ENCODE measurements around the gene SEC14L1. TPM values are rescaled to one million over a fixed set of nuclear protein-coding genes. Genes with fewer than 3 reads are reported as not detected.
A peak's percentile ranks its signal among the peaks of the same experiment; 100 is the strongest.

The SEC14L1 gene
- total and polyA plus RNA-seq, 4 donors: 17.2 to 99.8 (median 49.2) TPM

DNA sequence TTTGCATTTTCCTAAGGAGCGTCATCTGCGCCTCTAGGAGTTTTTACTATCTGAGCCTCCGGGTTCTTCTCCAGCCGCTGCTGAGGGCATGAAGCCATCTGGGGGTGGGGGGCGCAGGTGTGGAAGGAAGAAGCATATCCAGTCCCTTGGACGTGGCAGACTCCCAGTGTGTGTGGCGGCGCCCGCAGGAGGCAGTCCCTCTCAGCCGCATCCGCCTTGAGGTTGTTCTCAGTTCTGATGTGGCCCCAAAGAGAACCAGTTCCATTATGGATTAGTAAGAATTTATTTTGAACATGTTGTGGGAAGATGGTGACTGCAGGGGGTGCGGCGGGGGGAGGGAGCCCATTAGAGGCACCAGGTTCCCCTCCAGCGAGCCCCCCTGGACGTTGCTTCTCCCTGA, 100.2 kb downstream of the SEC14L1 start:
- Histone ChIP-seq H3K4me3 (ENCODE audit: low read length in 2 of 2) (no peak overlapping the region), H3K4me1 (ENCODE audit: control insufficient read depth in 1 of 2, insufficient read depth in 2 of 2, low read length in 2 of 2) (no peaks in the 10 kb centered on the region), H3K27ac (ENCODE audit: low read depth in 1 of 2, low read length in 2 of 2) (no peak overlapping the region), H3K9me3 (ENCODE audit: control insufficient read depth, low read length) (no peaks in the 10 kb centered on the region), H3K36me3 (ENCODE audit: control insufficient read depth in 1 of 2, insufficient read depth in 2 of 2, low read length in 1 of 2) (no peaks in the 10 kb centered on the region), H3K27me3 (ENCODE audit: control insufficient read depth in 1 of 2, insufficient read depth in 2 of 2, low read length in 1 of 2) (no peaks in the 10 kb centered on the region)
- 96 to 97% methylated on average over 15 of the region's 15 CpGs for WGBS, 2 donors
- intact Hi-C loops (cut with DNase I): no loop called here
- DNase-seq (no peak), ATAC-seq (ENCODE audit: low FRiP score) (no peak)

DNA sequence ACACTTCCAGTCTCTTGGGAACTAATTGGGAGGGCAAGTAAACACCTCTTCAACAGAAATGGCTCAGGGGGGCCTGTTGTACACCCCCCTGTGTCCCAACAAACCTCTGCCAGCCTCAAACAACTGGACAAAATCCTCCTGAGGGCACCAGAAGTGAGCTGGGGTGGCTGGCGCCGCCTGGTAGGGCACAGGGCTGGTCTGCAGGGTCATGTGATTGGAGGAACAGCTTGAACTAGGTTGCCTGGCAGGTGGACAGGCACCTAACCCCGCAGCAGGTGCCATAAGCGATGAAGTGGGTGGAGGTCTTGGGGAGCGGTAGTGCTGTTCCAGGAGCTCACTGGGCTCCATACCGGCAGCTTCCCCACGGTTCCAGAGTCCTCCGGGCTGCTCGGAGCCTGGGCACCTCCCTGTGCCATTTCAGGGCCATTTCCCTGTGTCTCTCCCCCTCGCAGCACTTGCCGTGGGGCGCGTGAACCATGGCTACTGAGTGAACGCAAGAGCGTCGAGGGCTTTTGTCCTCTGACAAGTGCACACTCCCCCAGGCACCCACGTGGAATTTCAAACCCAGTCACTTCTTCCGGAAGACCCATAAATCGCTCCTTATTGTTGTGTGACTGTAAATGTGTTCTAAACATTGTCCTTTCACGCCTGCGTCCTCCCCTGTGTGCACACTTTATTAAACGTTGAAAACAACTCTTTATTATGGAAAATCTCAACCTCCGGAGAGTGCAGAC, 101.5 kb downstream of the SEC14L1 start:
- intact Hi-C loops (cut with DNase I): no loop called here
- DNase-seq (no peak), ATAC-seq (ENCODE audit: low FRiP score) (no peak)
- no peaks in the 10 kb centered on the region for H3K36me3 ChIP-seq (ENCODE audit: control insufficient read depth in 1 of 2, insufficient read depth in 2 of 2, low read length in 1 of 2)
- H3K27me3 ChIP-seq (ENCODE audit: control insufficient read depth in 1 of 2, insufficient read depth in 2 of 2, low read length in 1 of 2): no peaks in the 10 kb centered on the region
- no peak overlapping the region for H3K4me3 ChIP-seq (ENCODE audit: low read length in 2 of 2)
- WGBS, 2 donors: 70 to 72% methylated on average over 23 of the region's 23 CpGs
- no peak overlapping the region for H3K27ac ChIP-seq (ENCODE audit: low read depth in 1 of 2, low read length in 2 of 2)
- H3K4me1 ChIP-seq (ENCODE audit: control insufficient read depth in 1 of 2, insufficient read depth in 2 of 2, low read length in 2 of 2): no peaks in the 10 kb centered on the region
- H3K9me3 ChIP-seq (ENCODE audit: control insufficient read depth, low read length): no peaks in the 10 kb centered on the region

- DNase-seq (no peak), ATAC-seq (ENCODE audit: low FRiP score) (no peak)
- intact Hi-C loops (cut with DNase I): loop anchor here in 1 of 2 donors (5.0 kb wide), 2 partner anchors 103 to 383 kb away; partner anchors contain the start of gene SEC14L1
- H3K9me3 ChIP-seq (ENCODE audit: control insufficient read depth, low read length): no peaks in the 10 kb centered on the region
- no peak overlapping the region for H3K27ac ChIP-seq (ENCODE audit: low read depth in 1 of 2, low read length in 2 of 2)
- no peaks in the 10 kb centered on the region for H3K27me3 ChIP-seq (ENCODE audit: control insufficient read depth in 1 of 2, insufficient read depth in 2 of 2, low read length in 1 of 2)
- WGBS, 2 donors: 79 to 85% methylated on average over 18 of the region's 18 CpGs
- H3K36me3 ChIP-seq (ENCODE audit: control insufficient read depth in 1 of 2, insufficient read depth in 2 of 2, low read length in 1 of 2): no peaks in the 10 kb centered on the region
- no peak overlapping the region for H3K4me3 ChIP-seq (ENCODE audit: low read length in 2 of 2)
- H3K4me1 ChIP-seq (ENCODE audit: control insufficient read depth in 1 of 2, insufficient read depth in 2 of 2, low read length in 2 of 2): no peaks in the 10 kb centered on the region
Measured at GRCh38 chr17:77245162-77245926, 104.6 kb downstream of the SEC14L1 start.

DNA sequence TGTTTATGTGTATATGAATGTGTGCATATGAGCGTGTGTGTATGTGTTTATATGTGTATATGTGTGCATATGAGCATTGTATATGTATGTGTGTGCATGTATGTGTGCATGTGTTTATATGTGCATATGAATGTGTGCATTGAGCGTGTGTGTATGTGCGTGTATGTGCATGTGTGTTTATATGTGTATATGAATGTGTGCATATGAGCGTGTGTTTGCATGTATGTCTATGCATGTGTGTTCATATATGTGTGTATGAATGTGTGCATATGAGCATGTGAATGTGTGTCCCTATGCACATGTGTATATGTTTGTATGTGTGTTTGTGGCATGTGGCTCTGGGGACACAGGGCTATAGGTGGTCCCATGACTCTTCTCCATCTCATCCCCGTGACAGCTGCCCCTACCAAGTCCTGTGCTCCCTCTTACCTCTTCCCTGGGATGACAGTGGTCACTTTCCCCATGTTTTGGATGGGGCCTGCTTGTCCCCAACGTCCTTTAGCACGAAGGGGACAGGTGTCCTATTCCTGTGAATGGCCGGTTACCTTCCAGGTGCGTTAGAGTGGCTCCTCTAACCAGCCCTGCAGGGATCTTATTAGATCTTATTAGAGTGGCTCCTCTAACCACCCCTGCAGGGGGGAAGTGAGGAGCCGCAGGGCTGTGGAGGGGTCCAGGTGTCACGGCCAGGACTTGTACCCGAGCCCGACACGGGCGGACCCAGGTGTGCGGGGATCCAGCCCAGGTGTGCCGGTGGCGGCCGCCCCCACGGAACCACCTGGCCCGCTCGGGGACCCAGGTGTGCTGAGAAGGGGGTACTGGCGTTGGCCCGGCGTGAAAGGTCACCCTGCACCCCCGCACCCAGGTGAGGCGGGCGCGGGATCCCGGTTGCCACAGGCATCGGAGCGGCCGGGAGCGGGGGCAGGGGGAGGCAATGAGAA, 105.6 kb downstream of the SEC14L1 start:
- Histone ChIP-seq H3K9me3 (ENCODE audit: control insufficient read depth, low read length) (no peaks in the 10 kb centered on the region), H3K36me3 (ENCODE audit: control insufficient read depth in 1 of 2, insufficient read depth in 2 of 2, low read length in 1 of 2) (no peaks in the 10 kb centered on the region), H3K27ac (ENCODE audit: low read depth in 1 of 2, low read length in 2 of 2) (no peak overlapping the region), H3K4me3 (ENCODE audit: low read length in 2 of 2) (peak overlapping the region; percentile 15 to 35), H3K4me1 (ENCODE audit: control insufficient read depth in 1 of 2, insufficient read depth in 2 of 2, low read length in 2 of 2) (no peaks in the 10 kb centered on the region), H3K27me3 (ENCODE audit: control insufficient read depth in 1 of 2, insufficient read depth in 2 of 2, low read length in 1 of 2) (no peaks in the 10 kb centered on the region)
- intact Hi-C loops (cut with DNase I): loop anchor here (1.0 to 5.0 kb wide), 4 partner anchors 104 to 384 kb away; partner anchors contain the start of gene SEC14L1 (in 1 of the 2)
- DNase-seq: no peak
- peak; percentile 16 for ATAC-seq (ENCODE audit: low FRiP score)
- WGBS, 2 donors: 22 to 29% methylated on average over 21 to 34 of the region's 34 CpGs

GRCh38 chr17:77247048-77247541, 106.3 kb downstream of the SEC14L1 start:
- Histone ChIP-seq H3K27me3 (ENCODE audit: control insufficient read depth in 1 of 2, insufficient read depth in 2 of 2, low read length in 1 of 2) (no peaks in the 10 kb centered on the region), H3K27ac (ENCODE audit: low read depth in 1 of 2, low read length in 2 of 2) (no peak overlapping the region), H3K9me3 (ENCODE audit: control insufficient read depth, low read length) (no peaks in the 10 kb centered on the region), H3K4me3 (ENCODE audit: low read length in 2 of 2) (peak overlapping the region; percentile 15 to 35), H3K4me1 (ENCODE audit: control insufficient read depth in 1 of 2, insufficient read depth in 2 of 2, low read length in 2 of 2) (no peaks in the 10 kb centered on the region), H3K36me3 (ENCODE audit: control insufficient read depth in 1 of 2, insufficient read depth in 2 of 2, low read length in 1 of 2) (no peaks in the 10 kb centered on the region)
- DNase-seq: peak; percentile 91 to 96
- intact Hi-C loops (cut with DNase I): loop anchor here (1.0 to 5.0 kb wide), 4 partner anchors 105 to 385 kb away; partner anchors contain the start of gene SEC14L1 (in 1 of the 2)
- peak; percentile 94 for ATAC-seq (ENCODE audit: low FRiP score)
- 1% methylated on average over 36 to 51 of the region's 51 CpGs for WGBS, 2 donors

DNA sequence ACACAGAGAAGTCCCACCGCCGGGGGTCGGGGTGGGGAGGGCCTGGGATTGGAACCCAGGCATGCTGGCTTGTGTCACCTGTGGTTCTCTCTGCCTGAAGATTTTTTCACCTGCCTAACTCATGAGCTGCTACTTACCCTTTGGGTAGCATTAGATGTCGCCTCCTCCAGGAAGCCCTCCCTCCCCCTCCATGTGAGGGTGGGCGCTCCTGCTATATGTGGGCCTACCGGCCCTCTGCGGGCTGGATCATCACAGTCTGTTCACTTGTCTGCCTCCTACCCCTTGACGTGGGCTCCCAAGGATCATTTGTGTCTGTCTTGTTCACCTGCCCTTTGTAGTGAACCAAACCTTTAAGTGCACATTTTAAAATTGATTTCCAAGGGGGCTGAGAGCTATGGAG, 106.8 kb downstream of the SEC14L1 start:
- Histone ChIP-seq H3K36me3 (ENCODE audit: control insufficient read depth in 1 of 2, insufficient read depth in 2 of 2, low read length in 1 of 2) (no peaks in the 10 kb centered on the region), H3K4me3 (ENCODE audit: low read length in 2 of 2) (no peak overlapping the region), H3K4me1 (ENCODE audit: control insufficient read depth in 1 of 2, insufficient read depth in 2 of 2, low read length in 2 of 2) (no peaks in the 10 kb centered on the region), H3K9me3 (ENCODE audit: control insufficient read depth, low read length) (no peaks in the 10 kb centered on the region), H3K27me3 (ENCODE audit: control insufficient read depth in 1 of 2, insufficient read depth in 2 of 2, low read length in 1 of 2) (no peaks in the 10 kb centered on the region), H3K27ac (ENCODE audit: low read depth in 1 of 2, low read length in 2 of 2) (no peak overlapping the region)
- intact Hi-C loops (cut with DNase I): loop anchor here (1.0 to 5.0 kb wide), 4 partner anchors 105 to 385 kb away; partner anchors contain the start of gene SEC14L1 (in 1 of the 2)
- DNase-seq (no peak), ATAC-seq (ENCODE audit: low FRiP score) (no peak)
- WGBS, 2 donors: 47% methylated on average over 8 of the region's 8 CpGs

GRCh38 chr17:77248216-77249114, 107.7 kb downstream of the SEC14L1 start:
- H3K4me3 ChIP-seq (ENCODE audit: low read length in 2 of 2): no peak overlapping the region
- no peaks in the 10 kb centered on the region for H3K27me3 ChIP-seq (ENCODE audit: control insufficient read depth in 1 of 2, insufficient read depth in 2 of 2, low read length in 1 of 2)
- no peaks in the 10 kb centered on the region for H3K36me3 ChIP-seq (ENCODE audit: control insufficient read depth in 1 of 2, insufficient read depth in 2 of 2, low read length in 1 of 2)
- H3K4me1 ChIP-seq (ENCODE audit: control insufficient read depth in 1 of 2, insufficient read depth in 2 of 2, low read length in 2 of 2): no peaks in the 10 kb centered on the region
- DNase-seq (no peak), ATAC-seq (ENCODE audit: low FRiP score) (no peak)
- H3K9me3 ChIP-seq (ENCODE audit: control insufficient read depth, low read length): no peaks in the 10 kb centered on the region
- 69 to 75% methylated on average over 17 of the region's 17 CpGs for WGBS, 2 donors
- H3K27ac ChIP-seq (ENCODE audit: low read depth in 1 of 2, low read length in 2 of 2): no peak overlapping the region
- intact Hi-C loops (cut with DNase I): loop anchor here in 1 of 2 donors (5.0 kb wide), 2 partner anchors 106 to 386 kb away; partner anchors contain the start of gene SEC14L1
